NCI-H2107 treated with DMSO at 0.1 percent for 48 hours (cell line): ENCODE measurements around the gene GARIN1A.
"Not testable (repeated sequence)": the region's sequence is repeated elsewhere in the genome, so short reads cannot be mapped to it uniquely, and the experiment has no call there.

ENCODE experiments used
- DNase-seq: peaks from one replicate; lab custom pipeline; 2025; ENCODE audit not compliant: unreplicated experiment; lab: John Stamatoyannopoulos, UW

Gene GARIN1A

GRCh38 chr7:128671992-128672391 is at the start of gene GARIN1A:
GARIN1A (plus strand) TSS chr7:128672292; CDS start chr7:128672398, 106 bp downstream.
- DNase-seq, result no peak

- DNase-seq, result not testable (repeated sequence)
Measured at GRCh38 chr7:128627124-128627523, 45.0 kb upstream of the GARIN1A start.

- not testable (repeated sequence) for DNase-seq
Measured at GRCh38 chr7:128633915-128634314, 38.2 kb upstream of the GARIN1A start.

GRCh38 chr7:128645206-128645605 is 26.9 kb upstream of the GARIN1A start:
- DNase-seq, result not testable (repeated sequence)

GRCh38 chr7:128645844-128646243 is 26.2 kb upstream of the GARIN1A start:
- not testable (repeated sequence) for DNase-seq

GRCh38 chr7:128646877-128647276 is 25.2 kb upstream of the GARIN1A start:
- DNase-seq, result not testable (repeated sequence)

- DNase-seq, result not testable (repeated sequence)
Measured at GRCh38 chr7:128651096-128651495, 21.0 kb upstream of the GARIN1A start.

- DNase-seq, result not testable (repeated sequence)
Measured at GRCh38 chr7:128652606-128653005, 19.5 kb upstream of the GARIN1A start.

GRCh38 chr7:128653197-128653596 is 18.9 kb upstream of the GARIN1A start:
- DNase-seq, result not testable (repeated sequence)

GRCh38 chr7:128654080-128654479 is 18.0 kb upstream of the GARIN1A start:
- not testable (repeated sequence) for DNase-seq

- DNase-seq, result not testable (repeated sequence)
Measured at GRCh38 chr7:128654501-128654900, 17.6 kb upstream of the GARIN1A start.

GRCh38 chr7:128658428-128658827 is 13.7 kb upstream of the GARIN1A start:
- not testable (repeated sequence) for DNase-seq

- DNase-seq, result no peak
Measured at GRCh38 chr7:128660596-128660995, 11.5 kb upstream of the GARIN1A start.

GRCh38 chr7:128661446-128661845 is 10.6 kb upstream of the GARIN1A start:
- DNase-seq, result no peak

- DNase-seq, result no peak
Measured at GRCh38 chr7:128662091-128662490, 10.0 kb upstream of the GARIN1A start.

- not testable (repeated sequence) for DNase-seq
Measured at GRCh38 chr7:128663223-128663622, 8.9 kb upstream of the GARIN1A start.

- no peak for DNase-seq
Measured at GRCh38 chr7:128665057-128665456, 7.0 kb upstream of the GARIN1A start.

GRCh38 chr7:128666200-128666599 is 5.9 kb upstream of the GARIN1A start:
- DNase-seq, result no peak

GRCh38 chr7:128672927-128673517 is 930 bp downstream of the GARIN1A start:
- no peak for DNase-seq

- no peak for DNase-seq
Measured at GRCh38 chr7:128673571-128673970, 1.5 kb downstream of the GARIN1A start.

- DNase-seq, result no peak
Measured at GRCh38 chr7:128676665-128677064, 4.6 kb downstream of the GARIN1A start.

GRCh38 chr7:128679920-128680319 is 7.8 kb downstream of the GARIN1A start:
- DNase-seq, result no peak
